NCI-H460 (cell line): ENCODE measurements around the gene MYDGF. TPM values are rescaled to one million over a fixed set of nuclear protein-coding genes. Genes with fewer than 3 reads are reported as not detected.
"Not testable (repeated sequence)": the region's sequence is repeated elsewhere in the genome, so short reads cannot be mapped to it uniquely, and the experiment has no call there.

ENCODE experiments used
- DNase-seq: peaks from one replicate; pipeline ENCODE4 v3.0.0-alpha.2; 2016; ENCODE audit warnings: low read depth; ENCODE audit errors: extremely low read depth
- total RNA-seq: library from RNA; depleted of rRNA; stranded (reverse); fragments of >200 nt; shearing (Covaris generic); gene quantifications from 2 replicates; pipeline ENCODE4 v1.2.3, GENCODE V29; 2014

The MYDGF gene
- total RNA-seq, 1 experiment from 2014 or later = 184 TPM

DNA sequence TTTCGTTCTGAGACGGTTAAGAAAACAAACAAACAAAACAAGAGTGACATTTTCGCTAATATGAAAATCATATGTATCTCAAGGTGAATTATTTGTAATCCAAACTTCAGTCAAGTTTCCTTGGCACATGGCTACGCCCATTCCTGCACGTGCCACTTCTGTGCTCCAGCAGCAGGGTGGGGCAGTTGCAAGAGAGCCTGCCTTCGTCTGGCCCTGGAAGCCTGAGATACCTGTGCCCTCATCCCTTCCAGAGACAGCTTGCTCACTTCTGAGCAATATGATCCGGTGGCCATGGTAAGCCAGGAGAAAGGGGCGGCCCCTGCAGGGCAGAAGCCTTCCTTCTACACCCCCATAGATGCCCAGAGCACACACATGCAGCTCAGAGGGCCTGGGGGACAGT is 31.4 kb upstream of the MYDGF start:
- DNase-seq = no peak

DNA sequence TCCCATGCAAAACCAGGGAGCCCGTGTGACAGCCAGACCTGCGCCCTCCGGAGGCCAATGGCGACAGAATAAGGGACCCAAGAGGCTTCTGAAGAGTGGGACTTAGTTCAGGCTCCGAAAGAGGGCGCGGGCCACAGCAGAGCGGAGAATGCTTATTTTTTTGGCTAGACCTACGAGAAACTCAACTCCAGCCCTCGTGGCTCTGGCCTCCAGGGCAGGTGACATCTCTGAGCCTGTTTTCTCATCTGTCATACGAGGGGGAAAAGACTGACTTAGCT is 30.5 kb upstream of the MYDGF start:
- no peak for DNase-seq

DNA sequence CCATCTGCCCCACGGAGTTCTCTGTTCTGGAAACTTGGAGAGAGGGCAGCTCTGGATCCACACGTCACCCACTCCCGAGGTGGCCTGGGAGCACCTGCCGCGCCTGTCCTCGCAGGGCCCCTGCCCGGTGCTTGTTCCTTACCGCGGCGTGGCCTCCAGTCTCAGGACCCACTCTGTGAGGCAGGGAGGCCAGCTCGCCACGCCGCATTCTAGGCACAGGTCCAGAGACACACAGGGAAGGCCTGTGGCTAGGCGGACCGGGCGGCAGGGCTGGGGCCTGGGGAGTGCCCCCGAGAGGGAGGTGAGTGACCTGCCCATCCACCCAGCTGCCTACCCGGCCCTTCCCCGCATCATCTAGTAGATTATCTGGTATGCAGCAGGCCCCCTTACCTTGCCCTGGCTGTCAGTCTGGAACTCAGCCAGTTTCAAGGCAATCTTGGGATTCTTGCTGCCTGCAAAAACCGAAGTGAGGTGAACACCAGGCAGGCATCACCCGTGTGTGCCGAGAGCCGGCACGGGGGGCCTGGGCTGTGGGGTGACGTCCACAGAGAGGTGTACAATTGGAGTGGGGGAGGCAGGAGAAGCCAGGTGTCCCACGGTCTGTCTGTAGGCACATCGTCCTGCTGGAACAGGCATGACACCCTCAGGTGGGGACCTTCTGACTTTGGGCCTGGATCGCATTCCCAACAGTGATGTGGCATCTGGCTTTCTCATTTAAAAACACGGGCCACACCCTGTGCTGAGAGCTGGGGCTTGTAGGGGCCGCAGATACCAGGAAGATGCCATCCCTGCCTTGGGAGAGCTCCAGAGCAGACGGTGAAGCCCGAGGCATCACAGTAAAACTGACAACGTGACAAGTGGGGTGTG is 29.9 kb upstream of the MYDGF start:
- DNase-seq = no peak

DNA sequence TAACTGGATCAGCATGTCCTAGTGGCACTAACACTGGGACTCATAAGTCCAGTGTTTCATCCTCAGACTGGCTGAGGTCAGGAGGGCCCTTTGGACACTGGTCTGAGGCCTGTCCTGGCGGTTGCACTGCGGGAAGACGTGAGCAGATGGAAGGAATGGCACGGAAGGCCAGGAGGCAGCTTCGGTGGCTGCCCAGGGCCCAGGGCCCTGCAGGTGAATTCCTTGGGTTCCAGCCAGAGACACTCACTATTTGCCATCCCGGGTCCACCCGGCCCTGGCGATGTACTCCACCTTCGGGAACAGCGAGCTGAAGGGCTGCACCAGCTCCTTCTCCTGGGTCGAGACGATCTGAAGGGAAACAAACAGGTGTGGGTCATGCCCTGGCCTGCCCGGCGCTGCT is 27.2 kb upstream of the MYDGF start:
- no peak for DNase-seq

DNA sequence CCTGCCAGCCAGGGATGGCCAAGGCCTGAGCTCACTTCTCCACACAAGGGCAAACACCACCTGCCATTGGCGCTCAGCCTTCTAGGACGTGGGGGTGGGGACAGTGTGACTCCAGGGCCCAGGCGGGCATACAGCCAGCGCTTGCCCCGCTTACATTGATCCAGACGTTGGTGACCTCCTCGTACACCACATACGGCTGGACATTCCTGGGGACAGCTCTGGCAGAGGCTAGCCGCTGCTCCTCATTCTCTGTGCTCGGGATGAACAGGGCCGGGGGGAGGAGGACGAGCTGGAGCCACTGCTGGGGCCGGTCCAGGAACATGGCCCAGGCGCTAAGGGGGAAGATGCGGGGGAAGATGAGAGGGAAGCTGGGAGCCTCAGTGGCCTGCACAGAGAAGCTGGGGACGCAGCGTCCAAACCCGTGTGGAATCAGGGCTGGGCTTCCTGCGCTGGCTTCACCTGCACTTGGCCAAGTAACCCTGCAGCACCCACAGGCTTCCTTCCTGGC is 25.1 kb upstream of the MYDGF start:
- no peak for DNase-seq

DNA sequence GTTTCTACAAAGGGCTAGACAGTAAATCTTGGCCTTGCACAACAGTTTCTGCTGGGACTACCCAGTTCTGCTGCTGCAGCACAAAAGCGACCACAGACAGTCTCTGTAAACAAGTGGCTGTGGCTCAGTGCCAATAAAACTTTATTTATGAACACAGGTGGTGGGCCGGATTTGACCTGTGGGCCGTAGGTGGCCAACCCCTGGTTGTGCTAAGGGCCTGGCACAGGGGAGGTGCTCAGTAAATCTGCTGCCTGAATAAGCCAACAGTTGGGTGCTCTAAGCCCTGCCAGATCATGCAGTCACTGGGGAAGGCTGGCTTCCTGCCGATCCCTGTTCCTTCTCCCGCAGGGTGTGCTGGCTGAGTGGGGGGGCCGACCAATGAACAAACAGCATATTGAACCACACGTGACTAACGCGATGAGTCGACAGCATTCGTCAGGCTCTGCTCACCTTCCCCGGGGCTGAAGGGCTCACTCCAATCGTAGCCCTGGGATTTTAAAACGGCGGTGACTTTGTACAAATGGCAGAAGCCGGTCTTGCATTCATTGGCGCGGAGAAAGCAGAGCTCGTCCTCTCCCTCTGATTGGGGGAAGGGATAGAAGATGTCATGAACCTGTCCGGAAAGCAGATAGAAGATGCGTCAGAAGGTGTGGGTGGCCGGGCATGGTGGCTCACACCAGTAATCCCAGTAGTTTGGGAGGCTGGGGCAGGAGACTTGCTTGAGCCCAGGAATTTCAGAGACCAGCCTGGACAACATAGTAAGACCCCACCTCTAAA is 24.3 kb upstream of the MYDGF start:
- DNase-seq = peak; percentile 83

DNA sequence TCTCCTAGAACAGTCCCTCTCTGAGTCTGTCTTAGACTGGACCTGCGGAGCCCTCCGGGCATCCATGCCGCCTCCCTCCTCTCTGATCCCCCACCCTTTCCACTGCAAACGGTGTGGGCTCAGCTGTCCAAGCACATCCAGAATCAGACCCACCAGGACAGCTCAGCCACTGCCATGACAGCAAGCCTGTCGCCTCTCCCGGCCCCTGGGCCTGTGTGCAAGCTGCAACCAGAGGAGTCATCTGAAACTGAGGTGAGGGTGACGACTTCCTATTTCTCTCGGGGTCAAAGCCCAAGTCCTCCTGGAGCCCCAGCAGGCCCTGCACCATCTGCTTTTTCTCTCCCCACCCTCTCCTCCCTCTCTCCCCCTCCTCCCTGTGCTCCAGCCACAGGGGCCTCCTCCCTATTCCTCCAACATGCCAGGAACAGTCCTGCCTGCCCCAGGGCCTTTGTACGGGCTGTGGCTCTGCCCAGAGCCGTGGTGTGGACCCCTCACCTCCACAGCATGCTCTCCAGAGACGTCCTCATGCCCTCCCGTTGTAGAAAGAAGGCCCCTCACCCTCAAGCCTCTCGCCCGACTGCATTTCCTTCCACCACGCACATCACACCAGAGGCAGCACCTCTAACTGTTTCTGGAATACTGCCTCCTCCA is 23.5 kb upstream of the MYDGF start:
- DNase-seq = no peak

DNA sequence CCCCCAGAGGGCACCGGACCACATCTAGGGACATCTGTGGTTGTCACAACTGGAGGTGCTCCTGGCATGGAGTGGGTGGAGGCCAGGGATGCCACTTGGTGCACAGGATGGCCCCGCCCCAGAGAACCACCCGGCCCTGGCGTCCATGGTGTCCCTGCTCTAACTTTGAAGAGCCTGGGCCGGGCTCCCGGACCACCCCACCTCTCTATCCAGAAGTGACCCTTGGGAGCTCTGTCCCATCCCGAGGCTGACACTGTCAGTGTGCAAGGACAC is 22.9 kb upstream of the MYDGF start:
- no peak for DNase-seq

DNA sequence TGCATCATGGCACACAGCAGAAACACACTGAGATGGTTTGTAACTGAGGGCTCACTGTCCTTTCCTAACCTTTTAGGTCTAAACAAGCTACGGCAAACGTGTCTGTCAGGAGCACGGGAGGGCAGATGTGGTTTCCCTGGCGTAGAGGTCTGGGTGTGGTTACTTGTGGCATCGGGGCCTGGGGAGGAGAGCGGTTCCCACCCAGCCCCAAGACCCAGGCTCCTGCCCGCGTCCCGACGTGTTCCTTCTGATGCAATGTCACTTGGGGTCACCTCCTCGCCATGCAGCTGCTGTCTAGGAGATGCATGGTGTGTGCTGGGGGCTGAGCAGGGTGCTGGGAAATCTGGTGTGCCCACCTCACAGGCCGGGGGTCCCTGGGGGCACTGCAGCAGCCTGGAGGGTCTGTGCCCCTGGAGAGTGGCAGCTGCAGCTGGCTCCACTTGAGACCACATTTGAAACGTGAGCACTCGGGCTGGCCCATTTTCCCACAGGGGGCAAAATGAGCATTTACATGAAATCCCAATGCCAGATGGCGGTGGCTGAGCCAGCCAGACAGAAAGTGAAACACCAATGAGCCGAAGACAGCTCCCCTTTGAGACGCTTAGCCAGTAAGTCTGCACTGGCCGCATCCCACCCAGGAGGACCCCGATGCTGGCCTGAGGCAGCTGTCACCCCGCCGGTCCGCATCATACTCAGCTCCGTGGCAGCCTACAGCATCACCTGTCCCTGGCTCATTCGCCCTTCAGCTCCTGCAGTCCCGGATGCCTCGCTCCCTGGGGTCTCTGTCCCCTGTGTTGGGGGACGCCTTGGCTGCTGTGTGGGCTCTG is 22.3 kb upstream of the MYDGF start:
- DNase-seq = no peak

DNA sequence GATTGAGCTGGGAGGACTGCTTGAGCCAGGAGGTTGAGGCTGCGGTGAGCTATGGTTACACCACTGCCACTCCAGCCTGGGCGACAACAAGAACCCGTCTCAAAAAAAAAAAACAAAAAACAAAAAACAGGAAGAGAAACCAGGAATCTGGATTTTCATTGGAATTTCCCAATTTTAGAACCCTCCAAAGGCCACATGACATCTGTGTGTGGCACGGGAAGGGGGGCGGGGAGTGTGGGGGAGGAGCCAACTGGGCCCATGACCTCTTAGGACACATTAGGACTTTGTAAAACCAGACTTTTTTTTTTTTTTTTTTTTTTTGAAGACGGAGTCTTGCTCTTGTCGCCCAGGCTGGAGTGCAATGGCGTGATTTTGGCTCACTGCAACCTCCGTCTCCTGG is 21.2 kb upstream of the MYDGF start:
- no peak for DNase-seq

DNA sequence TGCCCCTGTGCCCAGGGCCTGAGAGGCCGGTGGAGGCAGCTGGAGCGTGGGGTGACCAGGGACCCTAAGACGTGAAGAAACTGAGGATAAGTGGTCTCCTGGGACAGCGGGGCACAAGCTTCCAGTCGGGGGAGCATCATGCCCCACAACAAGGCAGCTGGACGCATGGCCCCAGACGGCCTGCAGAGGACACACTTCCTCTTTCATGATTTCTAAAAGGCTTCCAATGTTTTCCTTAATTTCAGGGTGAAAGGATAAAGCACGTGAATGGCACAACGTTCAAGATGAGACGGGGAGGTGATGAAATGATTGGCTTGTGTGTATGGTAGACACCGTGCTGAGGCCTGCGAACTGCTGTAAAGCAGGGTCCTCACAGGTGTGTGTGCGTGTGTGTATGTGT is 20.2 kb upstream of the MYDGF start:
- DNase-seq = no peak

DNA sequence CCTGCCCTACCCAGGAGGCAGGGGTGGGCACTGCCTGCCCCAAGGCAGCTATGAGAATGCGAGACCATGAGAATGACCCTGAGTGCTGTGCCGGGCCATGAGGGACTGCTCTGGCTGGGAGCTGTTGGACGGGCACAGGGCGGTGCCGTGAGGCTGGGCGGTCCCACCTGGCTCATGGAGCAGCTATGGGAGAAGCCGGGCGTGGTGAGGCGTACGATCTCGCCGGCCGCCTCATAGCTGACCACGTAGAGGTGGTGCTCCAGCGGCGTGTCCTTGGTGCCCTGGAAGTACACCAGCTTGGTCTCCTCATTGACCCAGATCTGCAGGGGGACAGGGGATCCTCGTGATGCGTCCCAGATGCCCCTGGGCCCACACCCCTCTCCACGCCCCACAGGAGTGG is 19.3 kb upstream of the MYDGF start:
- no peak for DNase-seq

DNA sequence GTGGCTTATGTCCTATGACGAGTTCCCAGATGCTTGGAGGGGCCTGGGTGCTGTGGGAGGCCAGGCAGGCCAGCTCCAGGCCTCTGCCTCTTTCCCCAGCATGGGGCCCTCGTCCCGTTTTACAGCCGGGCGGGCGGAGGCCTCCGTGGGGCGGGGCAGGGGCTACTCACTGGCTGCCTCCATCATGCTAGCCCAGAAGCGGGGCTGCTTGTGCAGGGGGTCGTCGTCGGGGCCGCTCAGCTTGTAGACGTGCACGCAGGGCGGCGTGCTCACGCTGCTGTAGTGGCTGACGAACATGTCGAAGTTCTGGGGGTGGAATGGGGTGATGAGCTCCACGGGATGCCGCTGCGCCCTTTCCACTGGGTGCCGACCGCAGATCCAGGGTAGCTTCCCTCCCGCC is 18.4 kb upstream of the MYDGF start:
- DNase-seq = no peak

DNA sequence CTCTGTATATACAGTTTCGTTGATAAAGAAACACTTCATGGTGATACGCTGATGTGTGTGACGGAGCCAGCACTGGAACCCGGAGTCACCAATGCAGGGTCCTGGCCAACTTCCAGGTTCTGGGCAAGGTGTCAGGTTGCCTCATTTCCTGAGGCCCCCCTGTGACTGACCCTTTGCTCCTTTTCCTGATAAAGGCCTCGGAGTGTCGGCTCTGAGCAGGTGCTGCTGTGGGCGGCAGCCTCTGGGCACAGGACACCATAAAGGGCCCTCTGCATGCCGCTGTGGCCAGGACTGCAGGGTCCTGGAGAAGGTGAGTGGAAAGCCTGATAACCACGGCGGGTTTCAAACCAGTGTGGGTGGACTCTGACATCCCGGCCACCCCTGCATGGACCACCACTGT is 17.3 kb upstream of the MYDGF start:
- DNase-seq = no peak

DNA sequence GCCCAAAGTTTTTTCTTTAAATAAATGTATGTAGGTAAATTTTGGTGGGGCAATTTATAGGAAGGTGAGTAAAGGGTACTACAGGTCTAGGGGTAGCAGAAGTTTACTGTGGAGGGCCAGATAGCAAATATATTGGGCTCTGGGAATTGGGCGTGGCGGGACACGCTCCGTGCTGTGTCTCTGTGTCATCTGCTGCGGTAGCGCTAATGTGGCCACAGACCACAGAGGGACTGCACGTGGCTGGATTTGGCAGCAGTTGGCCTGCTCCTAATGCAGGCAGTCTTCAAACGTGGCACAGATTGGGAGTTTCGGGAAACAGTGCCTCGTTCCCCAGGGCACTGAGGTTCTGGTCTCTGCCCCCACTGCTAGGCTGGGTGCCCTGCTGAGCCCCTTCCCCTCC is 16.6 kb upstream of the MYDGF start:
- DNase-seq = no peak

DNA sequence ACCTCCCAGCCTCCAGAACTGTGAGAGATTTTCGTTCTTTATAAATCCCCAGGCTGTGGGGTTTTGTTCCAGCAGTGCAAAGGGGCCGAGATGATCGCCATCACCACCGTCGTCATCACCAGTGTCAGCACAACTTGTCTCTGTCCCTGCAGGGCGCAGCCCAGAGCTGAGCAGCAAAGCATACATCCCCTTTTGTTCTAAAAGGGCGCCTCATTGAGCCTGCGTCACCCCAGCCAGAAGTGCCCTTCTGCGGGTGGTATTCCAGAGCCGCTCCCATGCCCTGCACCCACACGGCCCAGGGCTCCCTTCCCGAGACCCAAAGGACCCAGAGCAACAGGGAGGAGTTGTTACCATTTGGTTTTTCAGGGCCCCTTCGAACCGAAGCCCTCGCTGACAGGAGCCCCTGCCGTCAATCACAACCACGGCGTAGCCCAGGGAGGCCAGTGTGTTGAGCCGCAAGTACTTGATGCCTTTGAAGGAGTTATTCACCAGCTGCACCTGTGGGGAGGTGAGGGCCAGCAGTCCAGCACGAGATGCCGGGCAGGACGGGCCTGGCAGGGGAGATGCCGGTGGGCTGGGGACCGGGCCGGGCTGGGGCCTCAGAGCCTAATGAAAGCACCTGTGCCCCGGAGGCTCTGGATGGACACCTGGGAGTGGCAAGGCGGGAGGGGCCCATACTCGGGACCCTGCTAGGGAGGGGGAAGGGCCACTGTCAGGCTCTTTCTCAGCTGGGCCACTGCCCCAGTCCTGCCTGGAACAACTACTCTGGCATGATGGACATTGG is 14.4 kb upstream of the MYDGF start:
- DNase-seq = no peak

DNA sequence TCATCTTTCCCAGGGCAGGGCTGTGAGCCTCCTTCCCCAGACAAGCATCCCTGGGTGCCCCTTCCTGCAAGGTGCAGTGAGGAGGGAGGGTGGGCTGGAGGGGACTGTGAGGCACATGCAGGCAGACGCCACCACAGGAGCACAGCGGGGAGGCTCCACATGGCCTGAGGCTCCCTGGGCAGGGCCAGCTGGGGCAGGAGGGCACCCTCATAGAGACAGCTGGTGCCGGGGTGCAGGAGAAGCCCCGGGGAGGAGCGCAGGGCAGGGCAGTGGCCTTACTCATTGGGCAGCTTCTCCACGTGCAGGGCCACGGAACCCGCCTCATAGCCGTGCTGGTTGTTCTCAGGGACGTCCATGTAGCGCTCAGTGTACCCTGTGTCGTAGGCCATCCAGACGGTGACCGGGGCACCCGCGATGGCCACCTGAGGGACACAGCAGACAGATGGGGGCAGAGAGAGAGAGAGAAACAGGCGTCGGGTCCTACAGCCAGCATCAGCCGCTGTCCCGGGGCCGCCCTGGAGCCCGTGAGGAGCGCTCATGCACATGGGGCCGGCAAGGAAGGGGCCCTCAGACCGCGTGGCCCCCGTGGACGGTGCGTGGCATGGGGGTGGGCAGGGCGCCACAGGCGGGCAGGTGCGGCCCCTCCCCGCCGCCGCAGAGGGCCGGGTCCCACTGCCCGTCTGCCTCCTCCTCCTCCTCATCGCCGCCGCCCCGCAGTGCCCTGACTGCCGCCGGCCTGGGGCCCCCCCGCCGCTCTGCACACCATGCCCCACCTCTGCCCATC is 12.5 kb upstream of the MYDGF start:
- no peak for DNase-seq

DNA sequence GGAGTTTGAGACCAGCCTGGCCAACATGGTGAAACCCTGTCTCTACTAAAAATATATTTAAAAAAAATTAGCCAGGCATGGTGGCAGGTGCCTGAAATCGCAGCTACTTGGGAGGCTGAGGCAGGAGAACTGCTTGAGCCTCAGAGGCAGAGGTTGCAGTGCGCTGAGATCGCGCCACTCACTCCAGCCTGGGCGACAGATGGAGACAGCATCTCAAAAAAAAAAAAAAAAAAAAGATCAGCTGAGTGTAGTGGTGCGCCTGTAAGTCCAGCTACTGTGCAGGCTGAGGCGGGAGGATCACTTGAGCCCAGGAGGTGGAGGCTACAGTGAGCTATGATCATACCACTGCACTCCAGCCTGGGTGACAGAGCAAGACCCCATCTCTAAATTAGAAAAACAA is 9.9 kb upstream of the MYDGF start:
- not testable (repeated sequence) for DNase-seq
